DMS114 treated with DMSO at 0.1 percent for 48 hours (cell line): ENCODE measurements around the gene APOB.

Source experiments
- DNase-seq: peaks from one replicate; lab custom pipeline; 2025; ENCODE audit not compliant: unreplicated experiment; lab: John Stamatoyannopoulos, UW

Gene APOB

GRCh38 chr2:21043744-21044532 lies at the start of gene APOB:
Gene APOB (minus strand): TSS chr2:21044073. CDS start chr2:21043945, 128 bp downstream.
- DNase-seq, result no peak

- DNase-seq, result no peak
These were observed 48.5 kb upstream of the APOB start for GRCh38 chr2:21092308-21092869.

GRCh38 chr2:21084401-21084800 lies 40.5 kb upstream of the APOB start:
- no peak for DNase-seq

- no peak for DNase-seq
These were observed 39.6 kb upstream of the APOB start for GRCh38 chr2:21083482-21083881.

GRCh38 chr2:21078296-21078695 lies 34.4 kb upstream of the APOB start:
- DNase-seq, result no peak

GRCh38 chr2:21072477-21073242 lies 28.8 kb upstream of the APOB start:
- DNase-seq, result no peak

GRCh38 chr2:21070341-21071257 lies 26.7 kb upstream of the APOB start:
- no peak for DNase-seq

GRCh38 chr2:21069746-21070340 lies 26.0 kb upstream of the APOB start:
- no peak for DNase-seq

- DNase-seq, result no peak
These were observed 24.1 kb upstream of the APOB start for GRCh38 chr2:21067859-21068537.

GRCh38 chr2:21067125-21067524 lies 23.3 kb upstream of the APOB start:
- no peak for DNase-seq

- DNase-seq, result no peak
These were observed 16.2 kb upstream of the APOB start for GRCh38 chr2:21059885-21060610.

- no peak for DNase-seq
These were observed 13.2 kb upstream of the APOB start for GRCh38 chr2:21057097-21057496.

- DNase-seq, result no peak
These were observed 12.3 kb upstream of the APOB start for GRCh38 chr2:21055879-21056790.

- DNase-seq, result no peak
These were observed 11.6 kb upstream of the APOB start for GRCh38 chr2:21055451-21055850.

GRCh38 chr2:21054011-21054410 lies 10.1 kb upstream of the APOB start:
- DNase-seq, result no peak

GRCh38 chr2:21052044-21052443 lies 8.2 kb upstream of the APOB start:
- no peak for DNase-seq

GRCh38 chr2:21050164-21050563 lies 6.3 kb upstream of the APOB start:
- no peak for DNase-seq
